SW480 (cell line): ENCODE measurements around the gene TMPRSS2.

Source experiments
- DNase-seq: peaks from one replicate; pipeline ENCODE4 v3.0.0-alpha.2; 2016; ENCODE audit warnings: low spot score

Gene TMPRSS2

GRCh38 chr21:41447356-41447755, 60.6 kb downstream of the TMPRSS2 start:
- DNase-seq, result no peak

- peak; percentile 93 for DNase-seq
Measured at GRCh38 chr21:41446586-41446985, 61.4 kb downstream of the TMPRSS2 start.

- no peak for DNase-seq
Measured at GRCh38 chr21:41445465-41445862, 62.5 kb downstream of the TMPRSS2 start.

- DNase-seq, result no peak
Measured at GRCh38 chr21:41444703-41445464, 63.1 kb downstream of the TMPRSS2 start.

GRCh38 chr21:41443562-41443961, 64.4 kb downstream of the TMPRSS2 start:
- DNase-seq, result no peak

GRCh38 chr21:41442481-41443186, 65.3 kb downstream of the TMPRSS2 start:
- DNase-seq, result no peak

- DNase-seq, result no peak
Measured at GRCh38 chr21:41441546-41441945, 66.4 kb downstream of the TMPRSS2 start.

GRCh38 chr21:41439248-41439647, 68.7 kb downstream of the TMPRSS2 start:
- no peak for DNase-seq

- no peak for DNase-seq
Measured at GRCh38 chr21:41438425-41439113, 69.4 kb downstream of the TMPRSS2 start.

- DNase-seq, result no peak
Measured at GRCh38 chr21:41437729-41438128, 70.2 kb downstream of the TMPRSS2 start.

GRCh38 chr21:41435706-41436105, 72.3 kb downstream of the TMPRSS2 start:
- no peak for DNase-seq

GRCh38 chr21:41433566-41433965, 74.4 kb downstream of the TMPRSS2 start:
- DNase-seq, result no peak

GRCh38 chr21:41432562-41433460, 75.1 kb downstream of the TMPRSS2 start:
- no peak for DNase-seq

GRCh38 chr21:41431788-41432548, 76.0 kb downstream of the TMPRSS2 start:
- no peak for DNase-seq

GRCh38 chr21:41429925-41430491, 78.0 kb downstream of the TMPRSS2 start:
- no peak for DNase-seq

- DNase-seq, result no peak
Measured at GRCh38 chr21:41429305-41429704, 78.7 kb downstream of the TMPRSS2 start.

- no peak for DNase-seq
Measured at GRCh38 chr21:41428847-41429246, 79.1 kb downstream of the TMPRSS2 start.

GRCh38 chr21:41428311-41428710, 79.6 kb downstream of the TMPRSS2 start:
- no peak for DNase-seq

- no peak for DNase-seq
Measured at GRCh38 chr21:41427556-41427955, 80.4 kb downstream of the TMPRSS2 start.

- DNase-seq, result no peak
Measured at GRCh38 chr21:41426676-41427404, 81.1 kb downstream of the TMPRSS2 start.
